ENCODE data around the gene HOXD11. TPM values are rescaled to one million over a fixed set of nuclear protein-coding genes. Genes with fewer than 3 reads are reported as not detected.

HOXD11 gene
- total RNA-seq, 1 experiment from 2014 or later, result not detected

GRCh38 chr2:176128172-176128981 lies 21.3 kb downstream of the HOXD11 start:
- H3K4me1 Mint-ChIP-seq (ENCODE audit: low read depth, unreplicated experiment), result no peaks in the 10 kb centered on the region
- no peak for TF ChIP-seq CTCF (IDR thresholded peaks at IDR 0.05; ENCODE audit: unreplicated experiment)
- H3K36me3 Mint-ChIP-seq (ENCODE audit: insufficient read depth, unreplicated experiment), result no peaks in the 10 kb centered on the region
- intact Hi-C loops (cut with micrococcal nuclease; ENCODE audit: unreplicated experiment), result loop anchor here (5.0 to 10.0 kb wide), 3 partner anchors 424 to 1636 kb away; no protein-coding TSS in a partner anchor
- DNase-seq, result no peak
- no peak overlapping the region for H3K4me3 Mint-ChIP-seq (ENCODE audit: low read depth, unreplicated experiment)
- no peaks in the 10 kb centered on the region for H3K9me3 Mint-ChIP-seq (ENCODE audit: low read depth, unreplicated experiment)
- CTCF ChIA-PET, result no interaction called here
- H3K27ac Mint-ChIP-seq (ENCODE audit: unreplicated experiment), result no peak overlapping the region
- H3K27me3 Mint-ChIP-seq (ENCODE audit: unreplicated experiment), result no peaks in the 10 kb centered on the region
- BruUV-seq (replicated peaks), result no TSS peak

- H3K4me1 Mint-ChIP-seq (ENCODE audit: low read depth, unreplicated experiment), result no peaks in the 10 kb centered on the region
- no peak within 1 kb of the TSS for H3K4me3 Mint-ChIP-seq (ENCODE audit: low read depth, unreplicated experiment)
- intact Hi-C loops (cut with micrococcal nuclease; ENCODE audit: unreplicated experiment), result loop anchor here (5.0 to 10.0 kb wide), 3 partner anchors 423 to 1636 kb away; no protein-coding TSS in a partner anchor
- no peaks in the 10 kb centered on the region for H3K9me3 Mint-ChIP-seq (ENCODE audit: low read depth, unreplicated experiment)
- no peaks in the 10 kb centered on the region for H3K27me3 Mint-ChIP-seq (ENCODE audit: unreplicated experiment)
- no peak for TF ChIP-seq CTCF (IDR thresholded peaks at IDR 0.05; ENCODE audit: unreplicated experiment)
- H3K36me3 Mint-ChIP-seq (ENCODE audit: insufficient read depth, unreplicated experiment), result no peaks in the 10 kb centered on the region
- CTCF ChIA-PET, result no interaction called here
- DNase-seq, result no peak
- no peak within 1 kb of the TSS for H3K27ac Mint-ChIP-seq (ENCODE audit: unreplicated experiment)
- no TSS peak for BruUV-seq (replicated peaks)
Measured at GRCh38 chr2:176128982-176129796, 22.1 kb downstream of the HOXD11 start, which contains the start of gene HOXD8. TSS of gene HOXD8 (plus strand) at chr2:176129705. CDS start at chr2:176130367, 662 bp downstream.

DNA sequence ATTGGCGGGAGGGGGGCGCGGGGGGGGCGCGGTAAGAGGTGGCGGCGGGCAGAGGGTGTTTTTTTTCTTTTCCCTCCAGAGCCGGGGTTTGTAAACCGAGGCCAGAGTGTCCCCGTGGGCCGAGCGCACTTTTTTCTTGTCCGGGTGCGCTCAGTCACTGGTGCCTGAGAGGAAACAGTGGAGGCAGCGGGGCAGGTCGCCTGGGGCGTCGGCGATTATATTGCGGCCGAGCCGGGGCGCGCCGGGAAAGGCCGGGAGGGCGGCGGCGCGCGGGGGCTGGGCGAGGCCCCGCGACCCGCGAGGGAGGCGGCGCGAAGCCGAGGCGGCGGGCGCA lies 22.7 kb downstream of the HOXD11 start:
- Mint-ChIP-seq H3K27ac (ENCODE audit: unreplicated experiment) (no peak overlapping the region), H3K36me3 (ENCODE audit: insufficient read depth, unreplicated experiment) (no peaks in the 10 kb centered on the region), H3K4me1 (ENCODE audit: low read depth, unreplicated experiment) (no peaks in the 10 kb centered on the region), H3K9me3 (ENCODE audit: low read depth, unreplicated experiment) (no peaks in the 10 kb centered on the region), H3K27me3 (ENCODE audit: unreplicated experiment) (no peaks in the 10 kb centered on the region), H3K4me3 (ENCODE audit: low read depth, unreplicated experiment) (no peak overlapping the region)
- TF ChIP-seq CTCF (IDR thresholded peaks at IDR 0.05; ENCODE audit: unreplicated experiment), result no peak
- CTCF ChIA-PET, result no interaction called here
- intact Hi-C loops (cut with micrococcal nuclease; ENCODE audit: unreplicated experiment), result loop anchor here (5.0 to 10.0 kb wide), 3 partner anchors 423 to 1635 kb away; no protein-coding TSS in a partner anchor
- no TSS peak for BruUV-seq (replicated peaks)
- DNase-seq, result no peak

GRCh38 chr2:176130147-176130956 lies 23.3 kb downstream of the HOXD11 start:
- Mint-ChIP-seq H3K9me3 (ENCODE audit: low read depth, unreplicated experiment) (no peaks in the 10 kb centered on the region), H3K4me1 (ENCODE audit: low read depth, unreplicated experiment) (no peaks in the 10 kb centered on the region), H3K27me3 (ENCODE audit: unreplicated experiment) (no peaks in the 10 kb centered on the region), H3K4me3 (ENCODE audit: low read depth, unreplicated experiment) (no peak overlapping the region), H3K27ac (ENCODE audit: unreplicated experiment) (no peak overlapping the region), H3K36me3 (ENCODE audit: insufficient read depth, unreplicated experiment) (no peaks in the 10 kb centered on the region)
- CTCF ChIA-PET, result interaction anchor here (1.7 kb wide), 1 partner anchor 10 kb away, joined by 4 read pairs; no protein-coding TSS in a partner anchor
- no TSS peak for BruUV-seq (replicated peaks)
- TF ChIP-seq CTCF (IDR thresholded peaks at IDR 0.05; ENCODE audit: unreplicated experiment), result no peak
- intact Hi-C loops (cut with micrococcal nuclease; ENCODE audit: unreplicated experiment), result no loop called here
- DNase-seq, result no peak
